NCI-H2029 treated with DMSO at 0.1 percent for 48 hours (cell line): ENCODE data around the gene MKS1.

Experiments used
- DNase-seq: peaks from one replicate; lab custom pipeline; 2025; lab: John Stamatoyannopoulos, UW

Gene MKS1

DNA sequence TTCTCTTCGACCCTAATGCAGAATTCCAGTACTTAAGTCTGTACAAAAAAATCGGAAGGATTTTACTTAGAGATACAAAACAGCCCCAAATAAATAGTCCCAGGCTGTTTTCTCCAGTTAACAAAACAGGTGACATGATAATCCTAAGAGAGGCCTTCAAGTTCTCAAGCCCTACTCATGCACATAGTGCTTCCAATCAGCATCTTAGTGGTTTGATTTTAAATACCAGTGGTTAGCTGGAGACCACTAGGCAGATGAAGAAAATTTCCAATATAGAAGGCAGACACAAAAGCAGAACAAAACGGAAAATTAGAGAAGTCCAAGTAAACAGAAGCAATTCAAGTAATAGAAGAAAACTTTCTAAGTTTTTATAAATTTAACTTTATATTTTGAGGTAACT is 57.5 kb downstream of the MKS1 start:
- no peak for DNase-seq

GRCh38 chr17:58158181-58158580 is 60.9 kb downstream of the MKS1 start:
- DNase-seq, result no peak

DNA sequence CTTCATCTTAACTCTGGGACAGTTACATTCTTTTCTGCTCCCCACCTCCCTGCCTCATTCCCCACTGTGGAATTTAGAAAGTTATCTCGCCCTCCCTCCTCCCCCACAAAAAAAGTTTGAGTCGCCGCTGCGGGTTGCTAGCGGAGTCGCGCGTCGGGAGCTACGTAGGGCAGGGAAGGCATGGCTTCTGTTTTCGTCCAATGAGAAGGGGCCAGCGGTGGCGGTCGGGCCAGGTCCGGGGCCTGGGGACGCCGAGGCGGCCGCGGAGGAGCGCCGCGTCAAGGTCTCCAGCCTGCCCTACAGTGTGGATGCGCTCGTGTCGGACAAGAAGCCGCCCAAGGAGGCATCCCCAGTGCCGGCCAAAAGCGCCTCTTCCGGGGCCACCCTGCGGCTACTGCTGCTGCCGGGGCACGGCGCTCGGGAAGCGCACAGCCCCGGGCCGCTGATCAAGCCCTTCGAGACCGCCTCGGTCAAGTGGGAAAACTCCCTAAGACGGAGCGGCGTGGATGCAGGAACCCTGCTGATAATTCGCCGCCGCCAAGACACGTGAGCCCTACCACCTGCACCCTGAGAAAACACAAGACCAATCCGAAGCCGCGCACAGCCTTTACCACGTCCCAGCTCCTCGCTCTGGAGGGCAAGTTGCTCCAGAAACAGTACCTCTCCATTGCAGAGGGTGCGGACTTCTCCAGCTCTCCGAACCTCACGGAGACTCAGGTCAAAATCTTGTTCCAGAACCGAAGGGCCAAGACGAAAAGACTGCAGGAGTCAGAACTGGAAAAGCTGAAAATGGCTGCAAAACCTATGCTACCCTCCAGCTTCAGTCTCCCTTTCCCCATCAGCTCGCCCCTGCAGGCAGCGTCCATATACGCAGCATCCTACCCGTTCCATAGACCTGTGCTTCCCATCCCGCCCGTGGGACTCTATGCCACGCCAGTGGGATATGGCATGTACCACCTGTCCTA is 61.9 kb downstream of the MKS1 start:
- no peak for DNase-seq
